GM13976 (cell line): ENCODE measurements around the gene IRAG1.

Experiments
- DNase-seq: peaks from one replicate; pipeline ENCODE4 v3.0.0; 2012; ENCODE audit warnings: low spot score
- in situ Hi-C: fragments of 300-500 bp; cut with MboI; formaldehyde crosslinking; loops from one replicate; pipeline ENCODE4 v1.12.0; 2022; ENCODE audit warnings: low sequenced_read_pairs, mixed read lengths, inconsistent platforms; ENCODE audit not compliant: unreplicated experiment
- TF ChIP-seq, protein P1 (sequence below): IDR thresholded peaks from 2 replicates; pipeline ENCODE4 v1.5.1; 2012; ENCODE audit warnings: borderline replicate concordance, mild to moderate bottlenecking; ENCODE audit not compliant: insufficient read depth; ENCODE audit errors: extremely low read depth, missing control alignments, control extremely low read depth

Gene IRAG1

DNA sequence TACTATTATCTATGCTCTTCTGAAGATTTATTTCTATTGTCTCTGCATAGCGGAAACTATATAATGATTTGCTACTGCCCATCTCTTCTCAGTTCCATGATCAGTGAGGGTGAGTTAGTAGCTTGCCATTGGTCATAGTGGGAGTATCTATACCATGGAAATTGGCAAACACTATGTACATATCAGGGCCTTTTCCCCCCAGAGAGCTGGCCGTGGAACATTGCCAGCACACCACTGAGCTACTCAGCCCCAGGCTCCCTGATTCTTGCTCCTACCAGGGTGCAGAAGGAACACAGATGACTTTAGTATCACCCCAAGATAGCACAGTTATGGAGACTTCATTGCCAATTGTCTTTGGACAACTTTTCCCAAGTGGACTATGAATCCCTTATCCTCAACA, 33.2 kb downstream of the IRAG1 start:
- no peak for DNase-seq
- in situ Hi-C loops, result no loop called here
- TF ChIP-seq, protein P1, sequence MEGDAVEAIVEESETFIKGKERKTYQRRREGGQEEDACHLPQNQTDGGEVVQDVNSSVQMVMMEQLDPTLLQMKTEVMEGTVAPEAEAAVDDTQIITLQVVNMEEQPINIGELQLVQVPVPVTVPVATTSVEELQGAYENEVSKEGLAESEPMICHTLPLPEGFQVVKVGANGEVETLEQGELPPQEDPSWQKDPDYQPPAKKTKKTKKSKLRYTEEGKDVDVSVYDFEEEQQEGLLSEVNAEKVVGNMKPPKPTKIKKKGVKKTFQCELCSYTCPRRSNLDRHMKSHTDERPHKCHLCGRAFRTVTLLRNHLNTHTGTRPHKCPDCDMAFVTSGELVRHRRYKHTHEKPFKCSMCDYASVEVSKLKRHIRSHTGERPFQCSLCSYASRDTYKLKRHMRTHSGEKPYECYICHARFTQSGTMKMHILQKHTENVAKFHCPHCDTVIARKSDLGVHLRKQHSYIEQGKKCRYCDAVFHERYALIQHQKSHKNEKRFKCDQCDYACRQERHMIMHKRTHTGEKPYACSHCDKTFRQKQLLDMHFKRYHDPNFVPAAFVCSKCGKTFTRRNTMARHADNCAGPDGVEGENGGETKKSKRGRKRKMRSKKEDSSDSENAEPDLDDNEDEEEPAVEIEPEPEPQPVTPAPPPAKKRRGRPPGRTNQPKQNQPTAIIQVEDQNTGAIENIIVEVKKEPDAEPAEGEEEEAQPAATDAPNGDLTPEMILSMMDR, result no peak

- in situ Hi-C loops, result loop anchor here (10.0 kb wide), 1 partner anchor 255 kb away; no protein-coding TSS in a partner anchor
- no peak for DNase-seq
Measured at GRCh38 chr11:10659339-10660216, 34.0 kb downstream of the IRAG1 start.

DNA sequence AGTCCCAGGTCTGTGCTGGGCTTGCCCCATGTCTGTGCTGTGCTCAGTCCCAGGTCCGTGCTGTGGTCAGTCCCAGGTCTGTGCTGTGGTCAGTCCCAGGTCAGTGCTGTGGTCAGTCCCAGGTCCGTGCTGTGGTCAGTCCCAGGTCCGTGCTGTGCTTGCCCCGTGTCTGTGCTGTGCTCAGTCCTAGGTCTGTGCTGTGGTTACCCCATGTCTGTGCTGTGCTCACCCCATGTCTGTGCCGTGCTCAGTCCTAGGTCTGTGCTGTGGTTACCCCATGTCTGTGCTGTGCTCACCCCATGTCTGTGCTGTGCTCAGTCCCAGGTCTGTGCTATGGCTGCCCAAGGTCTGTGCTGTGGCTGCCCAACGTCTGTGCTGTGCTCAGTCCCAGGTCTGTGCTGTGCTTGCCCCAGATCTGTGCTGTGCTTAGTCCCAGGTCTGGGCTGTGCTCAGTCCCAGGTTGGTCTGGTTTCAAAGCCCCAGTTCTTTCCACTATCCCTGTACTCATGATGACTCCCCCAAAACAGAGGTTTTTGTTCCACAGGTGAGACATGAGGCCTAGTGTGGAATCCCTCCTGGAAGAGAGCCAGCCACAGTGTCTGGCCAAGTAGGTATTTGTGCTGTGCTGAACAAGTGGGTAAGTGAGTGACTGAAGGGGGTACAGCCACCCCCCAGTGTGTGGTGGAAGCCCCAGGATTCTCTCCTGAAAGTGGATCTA, 34.8 kb downstream of the IRAG1 start:
- in situ Hi-C loops, result loop anchor here (10.0 kb wide), 1 partner anchor 254 kb away; no protein-coding TSS in a partner anchor
- TF ChIP-seq, protein P1, result no peak
- no peak for DNase-seq

More at GRCh38 chr11:10659339-10660216, 34.0 kb downstream of the IRAG1 start:
- TF ChIP-seq, protein P1, result no peak

- in situ Hi-C loops, result loop anchor here (10.0 kb wide), 1 partner anchor 253 kb away; no protein-coding TSS in a partner anchor
- TF ChIP-seq, protein P1, result no peak
- peak; percentile 61 for DNase-seq
Measured at GRCh38 chr11:10657308-10658271, 36.0 kb downstream of the IRAG1 start.

- in situ Hi-C loops, result loop anchor here (10.0 kb wide), 1 partner anchor 251 kb away; no protein-coding TSS in a partner anchor
Measured at GRCh38 chr11:10655943-10656576, 37.5 kb downstream of the IRAG1 start.

More at GRCh38 chr11:10655943-10656576, 37.5 kb downstream of the IRAG1 start:
- DNase-seq, result no peak
- TF ChIP-seq, protein P1, result no peak
